Epithelial cell of esophagus (primary cell): ENCODE data around the gene TRPM2.

Source experiments
- DNase-seq: peaks from one replicate; pipeline ENCODE4 v3.0.0; 2010; ENCODE audit warnings: low read depth
- H3K4me3 ChIP-seq: 2 replicates; pipeline ENCODE4 v1.5.1; 2011; ENCODE audit warnings: mild to moderate bottlenecking, low read length, control low read depth
- TF ChIP-seq, protein P1 (sequence below): IDR thresholded peaks from 2 replicates; pipeline ENCODE4 v1.5.1; 2011; ENCODE audit warnings: low read depth, mild to moderate bottlenecking, low read length, control low read depth, inconsistent platforms; ENCODE audit not compliant: insufficient read depth; ENCODE audit errors: missing control alignments

The TRPM2 gene

DNA sequence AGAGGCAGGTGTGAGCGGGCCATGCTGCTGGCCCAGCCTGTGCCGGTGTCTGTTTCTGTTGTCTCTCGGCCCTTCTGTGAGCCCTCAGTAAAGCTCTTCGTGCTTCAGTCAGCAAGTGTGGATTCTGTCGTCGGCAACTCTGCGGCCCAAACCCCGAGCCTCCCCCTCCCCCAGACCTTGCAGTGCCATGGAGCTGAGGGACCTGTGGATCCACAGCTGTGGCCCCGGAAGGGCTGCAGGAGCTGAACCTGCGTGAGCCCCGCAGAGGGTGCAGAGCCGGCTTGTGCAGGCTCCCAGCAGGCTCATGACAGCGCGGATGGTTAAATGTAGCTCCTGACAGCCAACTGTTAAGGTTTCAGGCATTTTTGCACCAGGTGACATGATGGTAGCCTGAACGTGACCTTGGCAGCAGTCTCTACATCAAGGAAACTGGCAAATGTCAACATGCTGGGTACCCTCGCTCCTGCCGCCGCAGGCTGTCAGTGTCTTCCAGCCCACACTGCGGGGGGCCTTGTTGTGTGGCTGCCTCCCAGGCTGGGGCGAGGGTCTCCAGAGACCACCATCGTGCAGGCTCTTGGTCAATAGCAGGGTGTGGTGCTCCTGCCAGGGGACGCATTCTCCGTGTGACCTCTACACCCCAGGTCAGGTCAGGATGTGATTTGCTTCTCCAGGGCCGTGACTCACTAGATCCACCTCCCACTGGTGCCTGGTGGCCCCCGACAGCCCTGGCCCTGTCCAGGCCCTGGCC is 108.8 kb downstream of the TRPM2 start:
- no peak for DNase-seq
- TF ChIP-seq, protein P1, sequence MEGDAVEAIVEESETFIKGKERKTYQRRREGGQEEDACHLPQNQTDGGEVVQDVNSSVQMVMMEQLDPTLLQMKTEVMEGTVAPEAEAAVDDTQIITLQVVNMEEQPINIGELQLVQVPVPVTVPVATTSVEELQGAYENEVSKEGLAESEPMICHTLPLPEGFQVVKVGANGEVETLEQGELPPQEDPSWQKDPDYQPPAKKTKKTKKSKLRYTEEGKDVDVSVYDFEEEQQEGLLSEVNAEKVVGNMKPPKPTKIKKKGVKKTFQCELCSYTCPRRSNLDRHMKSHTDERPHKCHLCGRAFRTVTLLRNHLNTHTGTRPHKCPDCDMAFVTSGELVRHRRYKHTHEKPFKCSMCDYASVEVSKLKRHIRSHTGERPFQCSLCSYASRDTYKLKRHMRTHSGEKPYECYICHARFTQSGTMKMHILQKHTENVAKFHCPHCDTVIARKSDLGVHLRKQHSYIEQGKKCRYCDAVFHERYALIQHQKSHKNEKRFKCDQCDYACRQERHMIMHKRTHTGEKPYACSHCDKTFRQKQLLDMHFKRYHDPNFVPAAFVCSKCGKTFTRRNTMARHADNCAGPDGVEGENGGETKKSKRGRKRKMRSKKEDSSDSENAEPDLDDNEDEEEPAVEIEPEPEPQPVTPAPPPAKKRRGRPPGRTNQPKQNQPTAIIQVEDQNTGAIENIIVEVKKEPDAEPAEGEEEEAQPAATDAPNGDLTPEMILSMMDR, result no peak
- H3K4me3 ChIP-seq, result no peak overlapping the region

- TF ChIP-seq, protein P1, result no peak
- DNase-seq, result no peak
- H3K4me3 ChIP-seq, result no peak overlapping the region
These were observed 109.4 kb downstream of the TRPM2 start for GRCh38 chr21:44462834-44463200.

DNA sequence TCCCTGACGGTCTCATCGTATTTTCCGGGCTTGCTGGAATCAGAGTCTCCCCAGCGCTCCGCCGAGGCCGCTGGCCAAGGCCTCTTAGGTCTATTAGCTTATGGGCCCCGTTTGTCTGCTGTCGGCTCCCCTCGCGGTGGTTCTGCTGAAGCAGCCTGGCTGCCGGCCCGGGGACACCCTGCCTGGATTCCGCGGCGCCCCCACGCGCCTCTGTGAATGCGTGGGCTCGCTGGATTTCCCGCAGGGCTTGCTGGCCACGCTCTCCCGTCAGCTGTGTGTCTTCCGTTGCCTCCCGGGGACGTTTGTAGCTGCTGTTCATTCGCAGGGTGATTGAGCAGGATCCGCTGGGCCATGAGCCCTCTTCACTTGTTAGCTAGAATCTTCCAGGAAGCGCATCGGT is 110.3 kb downstream of the TRPM2 start:
- no peak overlapping the region for H3K4me3 ChIP-seq
- TF ChIP-seq, protein P1, result no peak
- DNase-seq, result no peak

- TF ChIP-seq, protein P1, result no peak
- no peak for DNase-seq
- H3K4me3 ChIP-seq, result no peak overlapping the region
These were observed 110.9 kb downstream of the TRPM2 start for GRCh38 chr21:44464351-44464750.

DNA sequence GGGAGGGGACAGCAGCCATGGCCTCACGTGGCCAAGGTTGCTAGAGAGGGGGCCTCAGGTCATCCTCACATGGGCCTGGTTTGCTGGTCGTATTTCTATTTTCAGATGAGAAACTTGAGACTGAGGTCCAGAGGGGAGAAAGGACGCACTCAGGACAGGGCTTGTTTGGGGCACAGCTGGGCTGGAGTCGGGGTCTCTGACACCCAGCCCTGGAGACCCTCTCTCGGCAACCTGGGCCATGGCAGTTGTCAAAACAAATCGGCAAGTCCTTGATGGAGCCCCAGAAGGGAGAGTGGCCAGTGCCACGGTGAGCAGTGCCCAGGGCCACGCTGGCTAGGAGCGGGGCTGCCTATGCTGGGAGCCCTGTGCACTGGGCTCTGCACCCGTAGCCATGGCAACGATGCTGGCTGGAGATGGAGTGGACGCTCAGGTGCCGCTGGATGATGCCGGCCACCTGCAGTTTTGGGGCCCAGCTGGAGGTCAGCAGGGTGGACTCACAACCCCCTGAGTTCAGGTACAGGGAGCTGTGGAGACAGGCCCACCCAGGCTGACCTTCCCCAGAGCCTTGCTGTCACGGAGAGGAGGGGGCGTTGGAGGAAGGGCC is 113.0 kb downstream of the TRPM2 start:
- TF ChIP-seq, protein P1, result no peak
- no peak overlapping the region for H3K4me3 ChIP-seq
- no peak for DNase-seq

DNA sequence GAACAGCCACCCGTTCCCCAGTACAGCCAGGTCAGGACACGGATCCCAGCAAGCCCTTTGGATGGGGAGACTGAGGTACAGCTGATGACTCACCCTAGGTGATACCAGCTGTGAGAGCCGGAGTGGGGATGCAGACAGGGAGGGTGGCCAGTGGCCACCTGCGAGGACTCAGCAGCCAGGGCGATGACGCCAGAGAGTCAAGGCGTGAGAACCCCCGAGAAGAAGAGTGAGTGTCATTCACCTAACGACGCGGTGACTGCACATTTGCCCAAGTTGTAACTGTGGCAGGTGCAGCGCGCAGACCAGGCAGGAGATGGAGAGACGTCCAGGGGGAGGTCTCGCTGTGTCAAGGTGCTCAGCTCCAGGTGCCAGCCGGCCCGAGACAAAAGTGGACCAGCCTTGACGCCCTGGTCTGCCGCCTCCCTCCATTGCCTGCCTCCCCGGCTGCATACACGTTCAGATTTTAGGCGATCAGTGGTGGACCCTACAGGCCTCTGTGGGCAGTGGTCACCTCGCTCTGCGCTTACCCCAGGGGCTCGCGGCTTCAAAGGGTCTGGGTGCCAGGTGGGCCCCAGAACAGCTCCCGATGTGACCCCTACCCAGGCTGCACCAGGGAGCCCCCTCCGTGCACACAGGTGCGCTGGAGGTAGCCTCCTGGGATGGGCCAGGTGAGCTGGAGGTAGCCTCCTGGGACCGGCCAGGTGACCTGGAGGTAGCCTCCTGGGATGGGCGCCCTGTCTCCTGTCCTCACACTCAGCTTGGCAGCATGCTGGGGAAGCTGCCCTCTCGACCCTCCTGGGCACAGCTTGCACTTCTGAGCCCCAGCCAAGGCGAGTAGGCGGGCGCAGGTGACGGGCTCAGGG is 113.8 kb downstream of the TRPM2 start:
- TF ChIP-seq, protein P1, result no peak
- no peak overlapping the region for H3K4me3 ChIP-seq
- no peak for DNase-seq
